Activated T-helper 1 cell treated with Interleukin-2 at 50 U/mL for 16 hours (primary cell): ENCODE data around the gene GRID1.
"Not testable (repeated sequence)": the region's sequence is repeated elsewhere in the genome, so short reads cannot be mapped to it uniquely, and the experiment has no call there.

ENCODE experiments used
- DNase-seq: peaks from one replicate; pipeline ENCODE4 v3.0.0-alpha.2; 2020; ENCODE audit warnings: low read depth

Gene GRID1

GRCh38 chr10:85713885-85714284 is 652.7 kb downstream of the GRID1 start:
- no peak for DNase-seq

- no peak for DNase-seq
These were observed 663.8 kb downstream of the GRID1 start for GRCh38 chr10:85702768-85703167.

GRCh38 chr10:85699066-85699465 is 667.5 kb downstream of the GRID1 start:
- not testable (repeated sequence) for DNase-seq

- no peak for DNase-seq
These were observed 669.7 kb downstream of the GRID1 start for GRCh38 chr10:85696893-85697292.

- DNase-seq, result no peak
These were observed 684.0 kb downstream of the GRID1 start for GRCh38 chr10:85682621-85683020.

GRCh38 chr10:85679710-85680109 is 686.9 kb downstream of the GRID1 start:
- DNase-seq, result no peak

GRCh38 chr10:85679061-85679460 is 687.5 kb downstream of the GRID1 start:
- DNase-seq, result no peak

GRCh38 chr10:85674851-85675250 is 691.7 kb downstream of the GRID1 start:
- no peak for DNase-seq

- DNase-seq, result no peak
These were observed 693.3 kb downstream of the GRID1 start for GRCh38 chr10:85673270-85673669.

GRCh38 chr10:85671530-85671929 is 695.1 kb downstream of the GRID1 start:
- DNase-seq, result no peak

GRCh38 chr10:85668522-85668921 is 698.1 kb downstream of the GRID1 start:
- no peak for DNase-seq

- DNase-seq, result no peak
These were observed 698.9 kb downstream of the GRID1 start for GRCh38 chr10:85667638-85668233.

GRCh38 chr10:85666987-85667386 is 699.6 kb downstream of the GRID1 start:
- no peak for DNase-seq

- DNase-seq, result no peak
These were observed 700.5 kb downstream of the GRID1 start for GRCh38 chr10:85666102-85666501.

GRCh38 chr10:85665681-85666080 is 700.9 kb downstream of the GRID1 start:
- DNase-seq, result no peak

GRCh38 chr10:85665078-85665477 is 701.5 kb downstream of the GRID1 start:
- no peak for DNase-seq

- DNase-seq, result no peak
These were observed 705.5 kb downstream of the GRID1 start for GRCh38 chr10:85661123-85661522.

GRCh38 chr10:85659331-85659730 is 707.3 kb downstream of the GRID1 start:
- no peak for DNase-seq

- DNase-seq, result no peak
These were observed 708.1 kb downstream of the GRID1 start for GRCh38 chr10:85658518-85658917.

GRCh38 chr10:85657476-85658113 is 709.0 kb downstream of the GRID1 start:
- no peak for DNase-seq

- DNase-seq, result no peak
These were observed 711.2 kb downstream of the GRID1 start for GRCh38 chr10:85655411-85655810.

GRCh38 chr10:85651497-85651882 is 715.1 kb downstream of the GRID1 start:
- no peak for DNase-seq

GRCh38 chr10:85650791-85651496 is 715.7 kb downstream of the GRID1 start:
- DNase-seq, result no peak

GRCh38 chr10:85649461-85649860 is 717.1 kb downstream of the GRID1 start:
- no peak for DNase-seq
